Ovary (tissue), 9 donors: ENCODE data around the gene MYO3B. TPM values are rescaled to one million over a fixed set of nuclear protein-coding genes. Genes with fewer than 3 reads are reported as not detected.

Experiments used
- DNase-seq, 5 donors: peaks; one replicate each; pipeline ENCODE4 v3.0.0-alpha.2; 2019 to 2020
- H3K27ac ChIP-seq, 2 donors: fragments of 200-600 bp; one replicate each; pipeline versions ENCODE4 v1.5.1 to v1.8.0; 2019 to 2022
- H3K27me3 ChIP-seq: fragments of 200-600 bp; one replicate; pipeline ENCODE4 v1.8.0; 2022
- H3K36me3 ChIP-seq: fragments of 200-600 bp; sonication (generic); one replicate; pipeline ENCODE4 v1.5.1; 2019
- H3K4me1 ChIP-seq: one replicate; pipeline ENCODE4 v1.8.1; 2013; ENCODE audit warnings: mild to moderate bottlenecking, moderate library complexity; ENCODE audit not compliant: insufficient read depth
- H3K4me3 ChIP-seq: fragments of 200-600 bp; sonication (generic); one replicate; pipeline ENCODE4 v1.5.1; 2017
- H3K9me3 ChIP-seq, 2 donors: fragments of 200-600 bp in 1 of 2; sonication (generic) in 1 of 2; one replicate each; pipeline versions ENCODE4 v1.5.1 to v1.8.1; 2013 to 2019; ENCODE audit warnings: mild to moderate bottlenecking in 1 of 2, moderate library complexity in 1 of 2
- CTCF ChIP-seq, 3 donors: fragments of 450-650 bp in 2 of 3; fragments of 200-600 bp in 1 of 3; IDR thresholded peaks; one replicate each; pipeline versions ENCODE4 v1.5.1 to v1.8.0; 2016 to 2022; ENCODE audit warnings: antibody characterized with exemption in 3 of 3, mild to moderate bottlenecking in 1 of 3
- EP300 ChIP-seq: sonication (generic); formaldehyde crosslinking; IDR thresholded peaks from one replicate; pipeline ENCODE4 v1.6.1; 2017; ENCODE audit warnings: antibody characterized with exemption
- POLR2A ChIP-seq: fragments of 450-650 bp; IDR thresholded peaks from one replicate; pipeline ENCODE4 v1.6.1; 2017; ENCODE audit warnings: antibody characterized with exemption, mild to moderate bottlenecking, moderate library complexity
- WGBS, 3 donors: extraction: QIAGEN DNeasy Blood & Tissue Kit in 1 of 3; methylation state at CpG; one replicate each; pipeline versions ENCODE4 v1.1.5 to v1.1.7; 2013 to 2017; 5-methylcytosine and 5-hydroxymethylcytosine counted together
- intact Hi-C, 4 donors: fragments of 100-400 bp; cut with DNase I; formaldehyde crosslinking; loops; one replicate each; pipeline versions ENCODE4 v1.11.0 to v1.15.1; 2022 to 2023
- polyA plus RNA-seq, 2 donors: library from polyadenylated mRNA; stranded (reverse); fragments of 200-250 nt in 1 of 2; fragments of 350-450 nt in 1 of 2; fragmentation: Illumina TruSeq in 1 of 2; extraction: RNeasy Lipid Tissue Mini Kit (QIAGEN cat#74804) in 1 of 2; gene quantifications; one replicate each; pipeline ENCODE4 v1.2.3, GENCODE V29; 2013 to 2014
- total RNA-seq, 7 donors: library from RNA; depleted of rRNA in 2 of 7; stranded (reverse); fragments of >200 nt in 2 of 7; fragmentation: NEBNext Ultra II Directional in 3 of 7; extraction: Animal tissue kit (Norgen Biotek cat#: 25700) in 3 of 7; gene quantifications; one replicate each; pipeline versions ENCODE4 v1.1.0 to v1.2.4, GENCODE V29; 2016 to 2023
- donor health status: DM: no; HTN: no; CAD: no; lungs with moderate emphysema.
- donor health status: DM: no; HTN: no; CAD: no.
- donor health status: Bipolar disorder and iron deficiency.
- donor health status: DM: yes; HTN: yes; CAD: no.
- donor health status: DM: no; HTN: no; CAD: no.
- donor health status: DM: yes; HTN: yes; CAD: no.

The MYO3B gene
- total and polyA plus RNA-seq, 9 donors: 0.04 to 1.3 (median 0.12) TPM; not detected in 2

DNA sequence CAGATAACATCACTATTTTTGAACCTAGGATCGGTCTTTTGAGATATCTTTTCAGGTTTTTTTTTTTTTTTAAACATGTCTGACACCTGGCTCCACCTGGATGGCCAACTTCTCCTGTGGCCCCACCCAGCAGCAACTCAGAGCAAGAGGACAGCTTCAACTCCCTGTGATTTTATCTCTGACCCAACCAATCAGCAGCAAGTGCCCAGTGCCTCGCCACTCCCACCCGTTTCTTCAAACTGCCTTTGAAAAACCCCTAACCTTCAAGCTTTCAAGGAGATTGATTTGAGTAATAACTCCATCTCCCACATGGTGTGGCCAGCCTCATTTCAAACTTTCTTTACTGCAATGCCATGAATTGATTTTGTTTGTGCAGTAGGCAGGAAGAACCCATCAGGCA, 19.0 kb downstream of the MYO3B start:
- Histone ChIP-seq H3K36me3 (no peaks in the 10 kb centered on the region), H3K9me3 (no peaks in the 10 kb centered on the region), H3K4me3 (no peak overlapping the region), H3K27ac (no peak overlapping the region), H3K4me1 (no peaks in the 10 kb centered on the region), H3K27me3 (no peaks in the 10 kb centered on the region)
- 78 to 88% (median 81%) methylated on average over 3 of the region's 3 CpGs for WGBS, 3 donors
- no peak for TF ChIP-seq EP300
- no peak for TF ChIP-seq POLR2A
- TF ChIP-seq CTCF (IDR thresholded peaks at IDR 0.05): no peak
- no peak for DNase-seq
- intact Hi-C loops: no loop called here

DNA sequence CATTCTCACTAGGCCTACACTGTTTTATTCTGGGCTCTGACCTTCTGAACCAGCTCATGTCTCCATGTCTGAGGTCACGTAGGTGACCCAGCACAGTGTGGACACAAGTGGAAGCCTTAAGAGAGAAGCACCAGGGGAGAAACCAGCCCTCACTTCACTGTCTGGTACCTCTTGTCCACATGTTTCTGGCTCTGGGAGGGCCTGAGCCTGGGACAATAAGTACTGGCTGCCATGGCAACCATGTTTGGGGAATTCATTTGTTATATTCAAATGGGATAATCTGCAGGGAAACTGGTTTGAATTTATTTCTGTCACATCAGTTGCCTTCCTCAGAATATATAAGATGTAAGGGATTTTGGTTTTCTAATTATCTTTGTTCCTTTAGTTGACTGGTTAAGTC, 23.3 kb downstream of the MYO3B start:
- no peak for DNase-seq
- WGBS, 3 donors: 89 to 100% (median 98%) methylated on average over 1 of the region's 1 CpG
- intact Hi-C loops: no loop called here
- Histone ChIP-seq H3K4me3 (no peak overlapping the region), H3K36me3 (no peaks in the 10 kb centered on the region), H3K27ac (no peak overlapping the region), H3K27me3 (no peaks in the 10 kb centered on the region), H3K4me1 (no peaks in the 10 kb centered on the region), H3K9me3 (no peaks in the 10 kb centered on the region)
- TF ChIP-seq POLR2A (no peak), EP300 (no peak)

DNA sequence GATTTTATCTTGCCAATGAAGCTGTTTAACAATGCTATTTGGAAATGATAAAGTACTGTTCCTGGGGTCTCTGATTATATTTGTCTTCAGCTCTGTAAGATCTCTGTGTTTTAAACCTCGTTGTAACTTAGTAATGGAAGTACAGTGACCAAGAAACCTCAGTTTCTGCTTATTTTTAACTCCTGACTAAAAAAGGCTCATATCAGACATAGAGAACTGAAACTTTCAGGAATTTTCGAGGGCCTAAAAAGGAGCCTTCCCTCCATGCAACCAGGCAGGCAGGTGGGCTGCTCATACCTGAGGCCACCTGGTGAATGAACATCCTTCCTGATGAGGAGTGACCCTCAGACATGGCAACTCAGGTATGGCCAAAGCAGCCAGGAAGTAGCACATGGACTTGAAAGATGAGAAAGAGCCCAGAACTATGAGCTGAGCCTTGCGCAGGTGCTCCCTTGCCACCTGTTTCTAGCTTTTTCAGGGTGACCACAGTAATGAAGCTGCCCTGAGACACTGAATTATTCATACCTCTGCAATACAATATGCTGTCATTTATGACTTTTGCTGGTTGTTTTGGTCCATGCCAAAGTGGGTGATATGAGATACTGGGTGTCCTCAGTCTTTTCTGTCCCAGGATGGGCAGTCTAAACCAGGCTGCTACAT, 23.9 kb downstream of the MYO3B start:
- no peaks in the 10 kb centered on the region for H3K36me3 ChIP-seq
- H3K4me1 ChIP-seq: no peaks in the 10 kb centered on the region
- no peaks in the 10 kb centered on the region for H3K27me3 ChIP-seq
- no peak for DNase-seq
- intact Hi-C loops: no loop called here
- H3K27ac ChIP-seq: no peak overlapping the region
- WGBS, 3 donors: 89 to 93% (median 90%) methylated on average over 3 of the region's 3 CpGs
- H3K9me3 ChIP-seq: no peaks in the 10 kb centered on the region
- no peak overlapping the region for H3K4me3 ChIP-seq
- TF ChIP-seq CTCF (IDR thresholded peaks at IDR 0.05): no peak
- no peak for TF ChIP-seq EP300
- no peak for TF ChIP-seq POLR2A

DNA sequence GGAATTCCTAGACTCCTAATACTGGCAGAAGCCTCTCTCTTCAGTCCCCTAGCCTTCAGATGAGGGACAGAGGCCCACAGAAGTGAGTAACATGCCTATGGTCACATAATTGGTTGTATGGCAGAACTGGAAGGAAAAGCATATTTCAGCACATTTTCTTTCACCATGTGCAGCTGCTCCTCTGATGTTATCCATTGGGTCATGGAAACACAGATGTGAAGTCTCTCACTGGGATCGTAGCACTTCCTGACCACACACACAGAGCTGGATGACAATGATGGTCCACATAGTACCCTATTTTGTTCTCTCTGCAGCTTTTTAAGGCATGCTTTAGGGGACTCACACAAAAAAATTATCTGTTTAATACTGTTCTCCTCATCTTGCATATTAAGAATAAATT, 24.5 kb downstream of the MYO3B start:
- H3K4me3 ChIP-seq: no peak overlapping the region
- 7 to 23% (median 8%) methylated on average over 1 of the region's 1 CpG for WGBS, 3 donors
- TF ChIP-seq CTCF (IDR thresholded peaks at IDR 0.05): no peak
- TF ChIP-seq EP300: no peak
- TF ChIP-seq POLR2A: no peak

GRCh38 chr2:170204298-170204951, 26.5 kb downstream of the MYO3B start:
- TF ChIP-seq CTCF (IDR thresholded peaks at IDR 0.05) (no peak), EP300 (no peak), POLR2A (no peak)

More for the DNA sequence above, 24.5 kb downstream of the MYO3B start:
- Histone ChIP-seq H3K9me3 (no peaks in the 10 kb centered on the region), H3K27me3 (no peaks in the 10 kb centered on the region), H3K4me1 (no peaks in the 10 kb centered on the region), H3K27ac (no peak overlapping the region), H3K36me3 (no peaks in the 10 kb centered on the region)
- intact Hi-C loops: no loop called here
- DNase-seq: no peak

More at GRCh38 chr2:170204298-170204951, 26.5 kb downstream of the MYO3B start:
- Histone ChIP-seq H3K27ac (no peak overlapping the region), H3K9me3 (no peaks in the 10 kb centered on the region), H3K27me3 (no peaks in the 10 kb centered on the region), H3K4me1 (no peaks in the 10 kb centered on the region), H3K36me3 (no peaks in the 10 kb centered on the region), H3K4me3 (no peak overlapping the region)
- intact Hi-C loops: no loop called here
- no peak for DNase-seq
- 21 to 41% (median 27%) methylated on average over 4 of the region's 4 CpGs for WGBS, 3 donors
